T-helper 17 cell (primary cell): ENCODE results near the gene SLC7A14. TPM values are rescaled to one million over a fixed set of nuclear protein-coding genes. Genes with fewer than 3 reads are reported as not detected.

ENCODE experiments used
- ATAC-seq: fragments of 150-1000 bp; cut with Tn5 transposase; 2 replicates; pipeline ENCODE4 v1.10.0; 2021; ENCODE audit warnings: mild to moderate bottlenecking, moderate library complexity
- DNase-seq, 3 donors: peaks; one replicate each; pipeline versions ENCODE4 v3.0.0 to v3.0.0-alpha.2; 2020 to 2021
- H3K9me3 ChIP-seq: one replicate; pipeline ENCODE4 v1.7.0; 2013; ENCODE audit warnings: low read length, mild to moderate bottlenecking; ENCODE audit not compliant: control insufficient read depth, poor library complexity, severe bottlenecking
- H3K27ac Mint-ChIP-seq: one replicate; pipeline ENCODE4 v1.8.0; 2022; ENCODE audit warnings: mild to moderate bottlenecking, moderate library complexity, mixed read lengths
- H3K27me3 Mint-ChIP-seq: one replicate; pipeline ENCODE4 v1.8.0; 2022; ENCODE audit warnings: mixed read lengths
- H3K36me3 Mint-ChIP-seq: one replicate; pipeline ENCODE4 v1.8.0; 2022; ENCODE audit warnings: low read depth, mixed read lengths
- H3K4me1 Mint-ChIP-seq: one replicate; pipeline ENCODE4 v1.8.0; 2022; ENCODE audit warnings: mild to moderate bottlenecking, mixed read lengths
- H3K4me3 Mint-ChIP-seq: one replicate; pipeline ENCODE4 v1.8.0; 2022; ENCODE audit warnings: mild to moderate bottlenecking, moderate library complexity, mixed read lengths
- total RNA-seq, 4 donors: library from RNA in 2 of 4; stranded (reverse) in 2 of 4; gene quantifications; one replicate each; pipeline ENCODE4 v1.2.3 and lab custom pipeline; 2022 to 2026

The SLC7A14 gene
- total RNA-seq, 2 donors from 2014 or later, result not detected

- H3K36me3 Mint-ChIP-seq, result no peaks in the 10 kb centered on the region
- H3K9me3 ChIP-seq, result no peaks in the 10 kb centered on the region
- peaks cover 8% of the 10 kb centered on the region for H3K27me3 Mint-ChIP-seq
- DNase-seq (no peak), ATAC-seq (no peak)
- H3K4me3 Mint-ChIP-seq, result no peak overlapping the region
- no peak overlapping the region for H3K27ac Mint-ChIP-seq
- H3K4me1 Mint-ChIP-seq, result no peaks in the 10 kb centered on the region
Measured at GRCh38 chr3:170496026-170496867, 89.6 kb downstream of the SLC7A14 start.

DNA sequence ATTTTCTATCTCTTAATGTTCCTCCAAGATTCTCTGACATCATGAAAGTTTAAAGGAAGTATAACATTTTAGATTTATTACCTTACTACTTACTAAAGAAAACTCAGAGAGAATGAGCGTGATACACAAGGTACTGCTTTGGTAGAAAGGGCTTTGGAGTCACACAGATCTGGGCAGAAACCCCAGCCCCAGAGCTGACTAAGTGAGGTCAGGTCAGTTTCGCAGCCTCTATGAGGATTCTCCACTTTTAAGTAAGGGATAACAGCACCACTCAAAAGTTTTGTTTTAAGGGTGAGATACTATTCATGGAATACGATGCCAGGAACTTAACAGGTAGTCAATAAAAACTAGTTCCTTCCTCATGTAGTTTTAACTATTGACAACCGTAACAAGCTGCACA lies 91.1 kb downstream of the SLC7A14 start:
- Mint-ChIP-seq H3K4me1 (no peaks in the 10 kb centered on the region), H3K36me3 (no peaks in the 10 kb centered on the region), H3K4me3 (no peak overlapping the region), H3K27ac (no peak overlapping the region), H3K27me3 (peaks cover 8% of the 10 kb centered on the region)
- ATAC-seq (no peak), DNase-seq (no peak)
- no peaks in the 10 kb centered on the region for H3K9me3 ChIP-seq

- no peaks in the 10 kb centered on the region for H3K36me3 Mint-ChIP-seq
- no peaks in the 10 kb centered on the region for H3K9me3 ChIP-seq
- H3K4me3 Mint-ChIP-seq, result no peak overlapping the region
- H3K27ac Mint-ChIP-seq, result no peak overlapping the region
- no peaks in the 10 kb centered on the region for H3K4me1 Mint-ChIP-seq
- no peak for DNase-seq
- ATAC-seq, result no peak
- peaks cover 8% of the 10 kb centered on the region for H3K27me3 Mint-ChIP-seq
Measured at GRCh38 chr3:170493712-170494182, 92.1 kb downstream of the SLC7A14 start.

GRCh38 chr3:170491901-170492300 lies 94.0 kb downstream of the SLC7A14 start:
- Mint-ChIP-seq H3K27ac (no peak overlapping the region), H3K36me3 (no peaks in the 10 kb centered on the region)

GRCh38 chr3:170490828-170491560 lies 94.9 kb downstream of the SLC7A14 start:
- no peaks in the 10 kb centered on the region for H3K9me3 ChIP-seq
- H3K36me3 Mint-ChIP-seq, result no peaks in the 10 kb centered on the region
- no peak overlapping the region for H3K27ac Mint-ChIP-seq
- no peak for DNase-seq
- no peak for ATAC-seq
- H3K4me3 Mint-ChIP-seq, result no peak overlapping the region
- peaks cover 20% of the 10 kb centered on the region for H3K27me3 Mint-ChIP-seq
- no peaks in the 10 kb centered on the region for H3K4me1 Mint-ChIP-seq

More at GRCh38 chr3:170491901-170492300, 94.0 kb downstream of the SLC7A14 start:
- no peaks in the 10 kb centered on the region for H3K4me1 Mint-ChIP-seq
- DNase-seq (no peak), ATAC-seq (no peak)
- peaks cover 11% of the 10 kb centered on the region for H3K27me3 Mint-ChIP-seq
- no peak overlapping the region for H3K4me3 Mint-ChIP-seq
- no peaks in the 10 kb centered on the region for H3K9me3 ChIP-seq

GRCh38 chr3:170488802-170489201 lies 97.1 kb downstream of the SLC7A14 start:
- Mint-ChIP-seq H3K4me1 (no peaks in the 10 kb centered on the region), H3K36me3 (no peaks in the 10 kb centered on the region), H3K4me3 (no peak overlapping the region), H3K27ac (no peak overlapping the region), H3K27me3 (peaks cover 31% of the 10 kb centered on the region)
- DNase-seq, result no peak
- no peaks in the 10 kb centered on the region for H3K9me3 ChIP-seq
- ATAC-seq, result no peak

GRCh38 chr3:170487031-170487430 lies 98.8 kb downstream of the SLC7A14 start:
- Mint-ChIP-seq H3K27ac (no peak overlapping the region), H3K36me3 (no peaks in the 10 kb centered on the region), H3K27me3 (peaks cover 34% of the 10 kb centered on the region), H3K4me3 (no peak overlapping the region), H3K4me1 (no peaks in the 10 kb centered on the region)
- ATAC-seq, result no peak
- DNase-seq, result no peak
- H3K9me3 ChIP-seq, result no peaks in the 10 kb centered on the region

GRCh38 chr3:170486398-170486797 lies 99.5 kb downstream of the SLC7A14 start:
- Mint-ChIP-seq H3K36me3 (no peaks in the 10 kb centered on the region), H3K27me3 (peaks cover 34% of the 10 kb centered on the region), H3K4me3 (no peak overlapping the region), H3K27ac (no peak overlapping the region), H3K4me1 (no peaks in the 10 kb centered on the region)
- H3K9me3 ChIP-seq, result no peaks in the 10 kb centered on the region
- DNase-seq (no peak), ATAC-seq (no peak)

GRCh38 chr3:170485696-170486095 lies 100.2 kb downstream of the SLC7A14 start:
- no peak for ATAC-seq
- H3K27me3 Mint-ChIP-seq, result peaks cover 34% of the 10 kb centered on the region
- H3K36me3 Mint-ChIP-seq, result no peaks in the 10 kb centered on the region
- DNase-seq, result no peak
- H3K9me3 ChIP-seq, result no peaks in the 10 kb centered on the region
- H3K27ac Mint-ChIP-seq, result no peak overlapping the region
- no peaks in the 10 kb centered on the region for H3K4me1 Mint-ChIP-seq
- no peak overlapping the region for H3K4me3 Mint-ChIP-seq

DNA sequence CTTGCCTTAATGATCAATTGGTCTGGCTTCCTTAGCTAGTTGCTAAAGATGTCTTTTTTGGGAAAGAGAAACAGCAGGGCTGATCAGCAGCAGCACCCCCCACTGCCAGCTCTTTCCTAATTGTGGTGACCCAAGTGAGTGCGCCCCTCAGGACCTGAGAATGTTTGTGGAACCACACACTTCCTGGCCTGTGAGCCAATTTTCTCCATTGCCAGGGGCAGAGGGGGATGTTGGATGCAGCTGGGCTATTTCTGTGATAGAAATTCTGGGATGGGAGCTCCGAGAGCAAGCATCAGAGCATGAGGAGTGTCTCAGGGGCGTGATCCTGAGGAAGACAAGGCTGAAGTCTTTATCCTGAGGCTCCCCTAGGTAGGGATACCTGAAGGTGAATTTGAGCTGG lies 100.6 kb downstream of the SLC7A14 start:
- Mint-ChIP-seq H3K27ac (no peak overlapping the region), H3K27me3 (peaks cover 34% of the 10 kb centered on the region), H3K4me1 (no peaks in the 10 kb centered on the region), H3K4me3 (no peak overlapping the region), H3K36me3 (no peaks in the 10 kb centered on the region)
- ATAC-seq, result no peak
- no peak for DNase-seq
- H3K9me3 ChIP-seq, result no peaks in the 10 kb centered on the region

DNA sequence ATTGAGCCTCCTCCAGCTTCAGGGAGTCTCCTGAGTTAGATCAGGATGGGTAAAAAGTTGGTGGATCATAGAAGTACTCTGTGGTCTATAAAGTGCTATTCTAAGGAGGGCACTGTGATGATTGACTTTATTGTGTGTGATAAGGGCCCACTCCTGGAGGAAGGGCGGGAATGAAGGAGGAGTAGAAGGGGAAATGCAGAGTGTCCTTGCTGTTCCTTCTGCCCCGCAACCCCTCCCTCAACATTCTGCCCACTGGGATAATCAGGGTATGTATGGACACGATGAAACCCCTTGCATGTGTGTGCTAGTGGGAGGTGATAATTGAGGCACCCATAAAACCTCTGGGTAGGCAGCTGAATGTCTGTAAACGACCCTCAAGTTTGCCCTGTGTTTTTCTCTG lies 101.0 kb downstream of the SLC7A14 start:
- no peaks in the 10 kb centered on the region for H3K9me3 ChIP-seq
- Mint-ChIP-seq H3K36me3 (no peaks in the 10 kb centered on the region), H3K27me3 (peaks cover 37% of the 10 kb centered on the region), H3K27ac (no peak overlapping the region), H3K4me1 (no peaks in the 10 kb centered on the region), H3K4me3 (no peak overlapping the region)
- ATAC-seq, result no peak
- DNase-seq, result no peak

DNA sequence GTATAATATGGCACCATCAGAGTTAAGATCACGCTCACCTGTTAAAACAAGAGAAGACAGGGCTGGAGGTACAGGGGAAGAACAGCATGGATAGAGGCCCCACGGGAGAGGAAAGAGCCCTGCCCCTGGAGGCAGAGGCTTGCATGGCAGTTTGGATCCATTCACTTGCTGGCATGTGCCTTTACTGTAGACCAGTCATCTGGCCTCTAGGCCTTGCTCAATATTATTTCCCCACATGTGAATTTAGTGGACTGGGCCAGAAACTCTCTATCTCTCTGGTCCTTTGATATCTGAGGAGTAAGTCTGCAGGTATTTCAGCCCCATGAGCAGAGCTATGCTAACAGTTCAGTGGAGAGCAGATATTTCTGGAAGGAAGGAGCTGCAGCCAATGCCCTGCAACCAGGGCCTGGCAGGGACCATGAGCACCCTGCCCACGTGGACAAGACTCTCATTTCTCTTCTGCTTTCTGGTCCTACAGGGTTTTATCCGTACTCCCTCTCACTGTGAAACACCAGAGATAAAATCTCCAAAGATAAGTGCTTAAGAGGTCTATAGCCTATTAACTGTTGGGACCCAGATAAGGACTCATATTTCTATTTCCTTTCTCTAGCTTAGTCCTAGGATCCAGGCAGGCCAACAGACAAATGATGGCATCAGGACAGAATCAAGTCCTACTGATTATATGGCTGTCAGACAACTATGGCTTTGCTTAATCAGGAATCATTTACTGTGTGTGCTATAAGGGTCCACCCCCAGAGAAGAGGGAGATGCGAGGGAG lies 102.2 kb downstream of the SLC7A14 start:
- Mint-ChIP-seq H3K27ac (no peak overlapping the region), H3K36me3 (no peaks in the 10 kb centered on the region), H3K4me3 (no peak overlapping the region), H3K4me1 (no peaks in the 10 kb centered on the region), H3K27me3 (peaks cover 44% of the 10 kb centered on the region)
- DNase-seq (no peak), ATAC-seq (no peak)
- H3K9me3 ChIP-seq, result no peaks in the 10 kb centered on the region

DNA sequence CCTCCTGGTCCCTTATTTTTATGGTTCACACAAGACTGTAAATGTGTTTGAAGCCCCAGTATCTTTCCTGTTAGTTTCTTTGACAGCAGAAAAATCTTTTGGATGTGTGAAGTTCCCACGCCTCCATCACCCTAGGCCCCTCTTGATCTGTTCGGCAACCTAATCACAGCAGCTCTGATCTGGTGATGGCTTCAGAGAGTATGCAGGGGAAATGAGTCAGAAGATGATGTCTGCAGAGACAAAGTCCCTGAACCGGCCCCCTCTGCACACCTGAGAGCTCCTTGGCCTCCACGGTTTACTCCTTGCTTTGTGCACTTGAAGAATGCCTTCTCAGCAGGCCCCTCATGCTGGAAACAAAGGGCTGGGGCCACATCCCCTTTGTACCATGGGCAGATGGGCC lies 103.7 kb downstream of the SLC7A14 start:
- no peak overlapping the region for H3K4me3 Mint-ChIP-seq
- ATAC-seq (no peak), DNase-seq (no peak)
- H3K27ac Mint-ChIP-seq, result no peak overlapping the region
- H3K9me3 ChIP-seq, result no peaks in the 10 kb centered on the region
- H3K4me1 Mint-ChIP-seq, result no peaks in the 10 kb centered on the region
- no peaks in the 10 kb centered on the region for H3K36me3 Mint-ChIP-seq
- peaks cover 44% of the 10 kb centered on the region for H3K27me3 Mint-ChIP-seq
